NCI-H146 treated with DMSO at 0.1 percent for 48 hours (cell line): ENCODE results near the gene WNT7B.

ENCODE experiments used
- DNase-seq: peaks from one replicate; lab custom pipeline; 2025; ENCODE audit not compliant: unreplicated experiment; lab: John Stamatoyannopoulos, UW

The WNT7B gene

GRCh38 chr22:45997077-45997776 lies 20.3 kb upstream of the WNT7B start:
- peak; percentile 57 for DNase-seq

- DNase-seq, result no peak
These were observed 19.5 kb upstream of the WNT7B start for GRCh38 chr22:45996241-45997076.

- DNase-seq, result no peak
These were observed 18.6 kb upstream of the WNT7B start for GRCh38 chr22:45995405-45996101.

- DNase-seq, result peak; percentile 1
These were observed 17.8 kb upstream of the WNT7B start for GRCh38 chr22:45994491-45995404.

GRCh38 chr22:45993841-45994240 lies 16.9 kb upstream of the WNT7B start:
- DNase-seq, result no peak

- DNase-seq, result no peak
These were observed 16.3 kb upstream of the WNT7B start for GRCh38 chr22:45993143-45993692.

- no peak for DNase-seq
These were observed 15.8 kb upstream of the WNT7B start for GRCh38 chr22:45992737-45993136.

GRCh38 chr22:45991098-45991497 lies 14.1 kb upstream of the WNT7B start:
- DNase-seq, result no peak

GRCh38 chr22:45987136-45987861 lies 10.3 kb upstream of the WNT7B start:
- DNase-seq, result no peak

GRCh38 chr22:45984316-45984916 lies 7.5 kb upstream of the WNT7B start:
- no peak for DNase-seq

GRCh38 chr22:45983797-45984196 lies 6.8 kb upstream of the WNT7B start:
- DNase-seq, result no peak

- DNase-seq, result no peak
These were observed 3.8 kb upstream of the WNT7B start for GRCh38 chr22:45980761-45981160.

- DNase-seq, result no peak
These were observed 3.3 kb upstream of the WNT7B start for GRCh38 chr22:45980268-45980570.

- no peak for DNase-seq
These were observed 1.3 kb upstream of the WNT7B start for GRCh38 chr22:45978275-45978713.

GRCh38 chr22:45977551-45978274 lies 751 bp upstream of the WNT7B start:
- DNase-seq, result no peak

GRCh38 chr22:45976254-45977002 lies 534 bp downstream of the WNT7B start:
- DNase-seq, result no peak

- DNase-seq, result no peak
These were observed 1.5 kb downstream of the WNT7B start for GRCh38 chr22:45975164-45976161.
